ENCODE data around the gene TP53RK.

The TP53RK gene

GRCh38 chr20:46666306-46666705, 22.9 kb downstream of the TP53RK start:
- DNase-seq (ENCODE audit: low read depth in 2 of 3, low spot score in 1 of 3) = no peak

- no peak for DNase-seq (ENCODE audit: low read depth in 2 of 3, low spot score in 1 of 3)
Observed at GRCh38 chr20:46665602-46666001, 23.6 kb downstream of the TP53RK start.

GRCh38 chr20:46663531-46663930, 25.7 kb downstream of the TP53RK start:
- no peak for DNase-seq (ENCODE audit: low read depth in 2 of 3, low spot score in 1 of 3)

- DNase-seq (ENCODE audit: low read depth in 2 of 3, low spot score in 1 of 3) = no peak
Observed at GRCh38 chr20:46661659-46662058, 27.6 kb downstream of the TP53RK start.

- no peak for DNase-seq (ENCODE audit: low read depth in 2 of 3, low spot score in 1 of 3)
Observed at GRCh38 chr20:46660487-46660886, 28.8 kb downstream of the TP53RK start.

- no peak for DNase-seq (ENCODE audit: low read depth in 2 of 3, low spot score in 1 of 3)
Observed at GRCh38 chr20:46657618-46658017, 31.6 kb downstream of the TP53RK start.

GRCh38 chr20:46657137-46657536, 32.1 kb downstream of the TP53RK start:
- DNase-seq (ENCODE audit: low read depth in 2 of 3, low spot score in 1 of 3) = no peak

- no peak for DNase-seq (ENCODE audit: low read depth in 2 of 3, low spot score in 1 of 3)
Observed at GRCh38 chr20:46652699-46653098, 36.5 kb downstream of the TP53RK start.

GRCh38 chr20:46651091-46651962, 37.9 kb downstream of the TP53RK start, which contains the start of gene SLC13A3:
Gene SLC13A3 (minus strand): TSS chr20:46651459. CDS start chr20:46651421, 38 bp downstream.
- DNase-seq (ENCODE audit: low read depth in 2 of 3, low spot score in 1 of 3) = no peak

GRCh38 chr20:46650575-46651090, 38.6 kb downstream of the TP53RK start:
- no peak for DNase-seq (ENCODE audit: low read depth in 2 of 3, low spot score in 1 of 3)

GRCh38 chr20:46649965-46650542, 39.2 kb downstream of the TP53RK start:
- no peak for DNase-seq (ENCODE audit: low read depth in 2 of 3, low spot score in 1 of 3)

GRCh38 chr20:46649650-46649949, 39.6 kb downstream of the TP53RK start:
- DNase-seq (ENCODE audit: low read depth in 2 of 3, low spot score in 1 of 3) = no peak

GRCh38 chr20:46648903-46649649, 40.2 kb downstream of the TP53RK start:
- no peak for DNase-seq (ENCODE audit: low read depth in 2 of 3, low spot score in 1 of 3)

- DNase-seq (ENCODE audit: low read depth in 2 of 3, low spot score in 1 of 3) = no peak
Observed at GRCh38 chr20:46647469-46647868, 41.8 kb downstream of the TP53RK start.

- DNase-seq (ENCODE audit: low read depth in 2 of 3, low spot score in 1 of 3) = no peak
Observed at GRCh38 chr20:46646659-46647380, 42.4 kb downstream of the TP53RK start.

- DNase-seq (ENCODE audit: low read depth in 2 of 3, low spot score in 1 of 3) = no peak
Observed at GRCh38 chr20:46646122-46646521, 43.1 kb downstream of the TP53RK start.

- DNase-seq (ENCODE audit: low read depth in 2 of 3, low spot score in 1 of 3) = no peak
Observed at GRCh38 chr20:46644733-46645132, 44.5 kb downstream of the TP53RK start.

GRCh38 chr20:46644160-46644559, 45.1 kb downstream of the TP53RK start:
- no peak for DNase-seq (ENCODE audit: low read depth in 2 of 3, low spot score in 1 of 3)

GRCh38 chr20:46642969-46643343, 46.3 kb downstream of the TP53RK start:
- no peak for DNase-seq (ENCODE audit: low read depth in 2 of 3, low spot score in 1 of 3)

GRCh38 chr20:46642265-46642968, 46.8 kb downstream of the TP53RK start:
- DNase-seq (ENCODE audit: low read depth in 2 of 3, low spot score in 1 of 3) = no peak

- no peak for DNase-seq (ENCODE audit: low read depth in 2 of 3, low spot score in 1 of 3)
Observed at GRCh38 chr20:46641424-46641823, 47.8 kb downstream of the TP53RK start.

Data from stimulated activated CD4-positive, alpha-beta T cell treated with anti-CD3 and anti-CD28 coated beads, Interleukin-12 subunit alpha, Interleukin-12 subunit beta, amount 100 ng/mL, for 48 hours (primary cell).